DMS114 treated with DMSO at 0.1 percent for 48 hours (cell line): Measurements from ENCODE around the gene STARD7.

Experiments used
- DNase-seq: peaks from one replicate; lab custom pipeline; 2025; ENCODE audit not compliant: unreplicated experiment; lab: John Stamatoyannopoulos, UW

The STARD7 gene

DNA sequence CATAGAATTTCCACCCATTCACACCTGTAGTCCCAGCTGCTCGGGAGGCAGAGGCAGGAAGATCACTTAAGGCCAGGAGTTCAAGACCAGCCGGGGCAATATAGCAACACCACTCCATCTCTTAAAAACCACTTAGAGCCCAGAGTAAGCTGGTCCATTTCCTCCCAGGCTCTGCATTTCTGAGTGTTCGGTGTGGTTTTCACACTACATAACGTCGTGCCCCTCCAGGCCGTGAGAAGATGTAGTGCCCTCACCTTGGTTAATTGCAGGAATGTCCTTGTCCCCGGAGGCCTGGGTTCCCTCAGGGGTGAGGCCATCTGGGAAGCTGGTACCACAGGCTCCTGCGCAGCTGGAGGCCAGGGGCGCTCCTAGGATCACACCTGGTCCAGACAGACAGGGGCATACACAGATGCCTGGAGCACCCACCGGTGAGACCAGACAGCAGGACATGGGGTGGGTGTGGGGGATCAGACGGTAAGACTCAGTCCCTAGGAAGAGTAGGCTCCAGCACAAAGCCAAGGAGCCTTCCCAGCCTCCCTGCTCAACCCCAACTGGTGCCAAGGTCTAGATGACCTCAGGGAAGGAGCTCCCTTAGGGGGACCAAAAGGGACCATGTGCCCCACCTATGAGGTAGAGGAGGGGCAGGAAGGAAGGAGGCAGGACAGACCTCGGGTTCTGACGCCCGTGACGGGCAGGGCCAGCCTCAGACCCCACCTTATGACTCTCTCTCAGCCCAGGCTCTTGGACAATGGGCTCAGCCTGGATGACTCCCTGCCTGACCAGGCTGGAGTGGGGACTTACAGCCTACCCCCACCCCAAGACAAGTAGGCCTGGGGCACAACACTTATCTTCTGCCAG, 71.1 kb downstream of the STARD7 start:
- no peak for DNase-seq

DNA sequence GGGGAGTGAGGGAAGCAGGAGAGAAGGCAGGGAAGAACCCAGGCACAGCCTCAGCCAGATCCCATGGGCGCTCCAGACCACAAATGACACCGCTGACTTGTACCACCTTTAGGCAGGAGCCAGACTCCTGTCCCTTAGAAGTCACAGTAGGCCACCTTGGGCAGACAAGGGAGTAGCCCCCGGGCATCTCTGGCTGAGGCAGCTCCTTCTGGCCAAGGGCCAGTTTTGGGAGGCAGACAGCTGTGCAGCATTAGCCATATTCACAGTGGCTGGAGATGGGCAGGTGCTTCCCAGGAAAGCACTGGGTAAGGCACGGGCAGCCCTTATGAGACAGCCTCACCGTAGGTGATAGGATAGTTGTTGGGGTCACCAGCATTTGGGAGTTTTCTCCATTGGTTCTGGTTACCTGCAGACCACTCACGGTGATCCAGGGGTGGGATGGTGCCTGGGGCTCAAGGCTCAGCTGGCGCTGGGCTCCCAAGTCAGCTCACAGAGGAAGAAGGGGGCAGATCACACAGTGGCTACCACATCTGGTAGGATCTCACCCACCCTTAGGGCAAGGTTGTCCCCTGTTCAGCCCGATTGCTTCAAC, 72.4 kb downstream of the STARD7 start:
- DNase-seq: no peak

GRCh38 chr2:96135621-96136020, 73.0 kb downstream of the STARD7 start:
- no peak for DNase-seq

DNA sequence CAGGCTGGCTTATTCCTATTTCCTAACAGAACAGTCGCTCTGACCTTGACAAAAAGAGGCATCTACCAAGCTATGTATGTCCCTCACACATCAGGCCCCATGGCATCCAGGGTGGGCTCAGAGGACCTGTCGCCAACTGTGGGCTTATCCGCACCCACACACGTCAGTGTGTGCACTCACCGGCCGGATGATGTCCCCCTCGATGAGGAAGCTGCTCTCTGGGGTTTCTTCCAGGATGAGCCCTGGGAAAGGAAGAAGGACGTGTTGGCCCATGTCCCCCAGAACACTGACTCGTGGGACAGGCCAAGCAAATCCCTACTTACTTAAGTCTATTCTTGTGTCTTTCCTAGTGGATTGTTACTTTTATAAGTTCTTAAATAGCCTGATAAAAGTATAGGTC, 73.5 kb downstream of the STARD7 start:
- DNase-seq: no peak
